ENCODE data around the gene CRYBA2. TPM values are rescaled to one million over a fixed set of nuclear protein-coding genes. Genes with fewer than 3 reads are reported as not detected.
A peak's percentile ranks its signal among the peaks of the same experiment; 100 is the strongest.

Gene CRYBA2
- total RNA-seq, 1 experiment from 2014 or later = 13.5 TPM

DNA sequence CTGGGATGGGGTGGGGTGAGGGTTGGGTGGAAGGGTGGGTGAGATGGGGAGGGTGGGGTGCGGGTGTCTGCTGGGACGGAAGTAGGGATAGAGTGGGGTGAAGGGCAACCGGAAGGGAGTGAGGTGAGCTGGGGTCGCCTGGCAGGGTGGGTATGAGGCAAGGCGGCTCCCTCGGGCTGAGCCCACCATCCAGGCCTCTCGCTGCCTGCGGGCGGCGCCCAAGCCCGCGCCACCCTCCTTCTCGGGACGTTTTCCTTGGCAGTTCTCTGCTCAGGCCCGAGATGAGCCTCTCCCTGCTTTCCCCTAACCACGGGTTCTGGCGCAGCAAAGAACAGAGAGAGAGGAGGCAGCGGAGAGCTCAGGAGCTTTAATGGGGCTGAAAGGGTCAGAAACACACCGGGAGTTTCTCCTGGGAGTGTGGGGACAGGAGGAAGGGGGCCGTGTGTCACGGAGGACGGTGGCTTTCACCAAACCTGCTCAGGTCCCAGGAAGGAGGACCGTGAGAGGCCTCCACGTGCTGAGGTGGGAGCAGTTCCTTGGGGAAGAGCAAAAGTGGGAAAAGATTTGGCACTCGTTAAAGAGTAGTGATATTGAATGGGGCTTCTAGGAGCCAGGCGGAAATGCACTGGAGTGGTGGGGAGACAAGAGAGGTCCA lies 12.4 kb downstream of the CRYBA2 start:
- H3K4me3 ChIP-seq (ENCODE audit: low read length) = no peak overlapping the region; the same call in 1 of the 2 replicates
- ChIA-PET POLR2A (ENCODE audit: unreplicated experiment) (no interaction called here), CTCF (interaction anchor here (0.6 to 1.3 kb wide), 9 partner anchors 14 to 321 kb away, joined by 3 to 19 read pairs (median 5); partner anchors contain the start of genes BCS1L and ZNF142)
- H3K27me3 ChIP-seq (ENCODE audit: low read length) = peaks cover 34% of the 10 kb centered on the region
- no peak for DNase-seq
- ATAC-seq = peak; percentile 29
- no peak overlapping the region for H3K9ac ChIP-seq (ENCODE audit: low read length)
- no peaks in the 10 kb centered on the region for H4K20me1 ChIP-seq (ENCODE audit: low read length)
- intact Hi-C loops (cut with micrococcal nuclease) = loop anchor here (5.0 kb wide), 1 partner anchor 104 kb away; no protein-coding TSS in a partner anchor
- no peak overlapping the region for H2AFZ ChIP-seq (ENCODE audit: low read length)
- no peak overlapping the region for H3K27ac ChIP-seq (ENCODE audit: low read length)
- H3K4me1 ChIP-seq (ENCODE audit: insufficient read depth, low read length) = no peaks in the 10 kb centered on the region
- no peaks in the 10 kb centered on the region for H3K9me2 ChIP-seq (replicated peaks; ENCODE audit: low read length)
- H3K36me3 ChIP-seq (ENCODE audit: low read depth, low read length) = no peaks in the 10 kb centered on the region
- H3K4me2 ChIP-seq (ENCODE audit: low read length) = peak overlapping the region; percentile 38
- no peaks in the 10 kb centered on the region for H3K79me2 ChIP-seq (ENCODE audit: low read length)
- no peaks in the 10 kb centered on the region for H3F3A ChIP-seq (ENCODE audit: low read length, unreplicated experiment)
- no peaks in the 10 kb centered on the region for H3K9me3 ChIP-seq (ENCODE audit: low read length)
- no TSS peak for BruUV-seq (replicated peaks)
- TF ChIP-seq EZH2 (IDR thresholded peaks at IDR 0.05; ENCODE audit: low read length, unreplicated experiment) (no peak), EZH2phosphoT487 (IDR thresholded peaks at IDR 0.05; ENCODE audit: borderline replicate concordance, low read length) (no peak)

- peak overlapping the region; percentile 99 for H2AFZ ChIP-seq (ENCODE audit: low read length)
- H3K79me2 ChIP-seq (ENCODE audit: low read length) = no peaks in the 10 kb centered on the region
- no peak for TF ChIP-seq EZH2phosphoT487 (IDR thresholded peaks at IDR 0.05; ENCODE audit: borderline replicate concordance, low read length)
- TF ChIP-seq, protein P1, sequence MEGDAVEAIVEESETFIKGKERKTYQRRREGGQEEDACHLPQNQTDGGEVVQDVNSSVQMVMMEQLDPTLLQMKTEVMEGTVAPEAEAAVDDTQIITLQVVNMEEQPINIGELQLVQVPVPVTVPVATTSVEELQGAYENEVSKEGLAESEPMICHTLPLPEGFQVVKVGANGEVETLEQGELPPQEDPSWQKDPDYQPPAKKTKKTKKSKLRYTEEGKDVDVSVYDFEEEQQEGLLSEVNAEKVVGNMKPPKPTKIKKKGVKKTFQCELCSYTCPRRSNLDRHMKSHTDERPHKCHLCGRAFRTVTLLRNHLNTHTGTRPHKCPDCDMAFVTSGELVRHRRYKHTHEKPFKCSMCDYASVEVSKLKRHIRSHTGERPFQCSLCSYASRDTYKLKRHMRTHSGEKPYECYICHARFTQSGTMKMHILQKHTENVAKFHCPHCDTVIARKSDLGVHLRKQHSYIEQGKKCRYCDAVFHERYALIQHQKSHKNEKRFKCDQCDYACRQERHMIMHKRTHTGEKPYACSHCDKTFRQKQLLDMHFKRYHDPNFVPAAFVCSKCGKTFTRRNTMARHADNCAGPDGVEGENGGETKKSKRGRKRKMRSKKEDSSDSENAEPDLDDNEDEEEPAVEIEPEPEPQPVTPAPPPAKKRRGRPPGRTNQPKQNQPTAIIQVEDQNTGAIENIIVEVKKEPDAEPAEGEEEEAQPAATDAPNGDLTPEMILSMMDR (conservative IDR thresholded peaks at IDR 0.05; ENCODE audit: low read depth, low read length) = peak; percentile 98
- H3K4me2 ChIP-seq (ENCODE audit: low read length) = peak overlapping the region; percentile 98
- H3K4me1 ChIP-seq (ENCODE audit: insufficient read depth, low read length) = no peaks in the 10 kb centered on the region
- no peaks in the 10 kb centered on the region for H3K36me3 ChIP-seq (ENCODE audit: low read depth, low read length)
- H3K27ac ChIP-seq (ENCODE audit: low read length) = no peak overlapping the region
- no peaks in the 10 kb centered on the region for H3F3A ChIP-seq (ENCODE audit: low read length, unreplicated experiment)
- ChIA-PET CTCF (interaction anchor here (0.6 to 1.3 kb wide), 14 partner anchors 15 to 321 kb away, joined by 3 to 19 read pairs (median 4); partner anchors contain the start of genes BCS1L and ZNF142), POLR2A (ENCODE audit: unreplicated experiment) (no interaction called here)
- peak overlapping the region; percentile 77 for H3K4me3 ChIP-seq (ENCODE audit: low read length)
- H3K9me2 ChIP-seq (replicated peaks; ENCODE audit: low read length) = no peaks in the 10 kb centered on the region
- peaks cover 26% of the 10 kb centered on the region for H3K27me3 ChIP-seq (ENCODE audit: low read length)
- H3K9me3 ChIP-seq (ENCODE audit: low read length) = no peaks in the 10 kb centered on the region
- BruUV-seq (replicated peaks) = no TSS peak
- H3K9ac ChIP-seq (ENCODE audit: low read length) = no peak overlapping the region
- DNase-seq (peak; percentile 89), ATAC-seq (peak; percentile 93)
- no peaks in the 10 kb centered on the region for H4K20me1 ChIP-seq (ENCODE audit: low read length)
- intact Hi-C loops (cut with micrococcal nuclease) = loop anchor here (5.0 kb wide), 1 partner anchor 103 kb away; no protein-coding TSS in a partner anchor
These were observed 13.1 kb downstream of the CRYBA2 start for GRCh38 chr2:218979846-218980734.

DNA sequence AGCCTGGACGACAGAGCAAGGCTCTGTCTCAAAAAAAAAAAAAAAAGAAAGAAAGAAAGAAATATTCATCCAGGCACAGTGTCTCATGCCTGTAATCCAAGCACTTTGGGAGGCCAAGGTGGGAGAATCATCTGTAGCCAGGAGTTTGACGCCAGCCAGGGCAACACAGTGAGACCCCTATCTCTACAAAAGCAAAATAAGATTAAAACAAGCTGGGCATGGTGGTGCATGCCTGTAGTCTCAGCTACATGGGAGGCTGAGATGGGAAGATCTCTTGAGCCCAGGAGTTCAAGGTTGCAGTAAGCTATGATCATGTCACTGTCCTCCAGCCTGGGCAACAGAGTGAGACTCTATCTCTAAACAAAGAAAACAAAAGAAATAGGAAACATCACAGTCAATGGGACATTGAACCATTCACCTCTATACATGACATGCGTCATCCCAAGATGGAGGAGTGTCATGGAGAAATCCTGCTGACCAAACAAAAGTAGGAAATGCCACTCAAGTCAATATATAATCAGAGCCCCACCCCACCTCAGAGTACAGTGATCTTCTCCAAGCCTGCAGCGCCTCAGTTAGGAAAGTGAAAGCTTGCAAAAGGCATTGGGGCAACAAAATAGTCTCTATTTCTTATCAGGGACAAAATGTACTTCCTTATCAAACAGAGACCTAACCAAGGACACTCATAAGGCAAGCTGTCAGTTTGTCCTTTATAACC lies 18.0 kb downstream of the CRYBA2 start:
- Histone ChIP-seq H3K9me2 (replicated peaks; ENCODE audit: low read length) (no peaks in the 10 kb centered on the region), H3F3A (ENCODE audit: low read length, unreplicated experiment) (no peaks in the 10 kb centered on the region), H3K9ac (ENCODE audit: low read length) (no peak overlapping the region), H3K36me3 (ENCODE audit: low read depth, low read length) (no peaks in the 10 kb centered on the region), H2AFZ (ENCODE audit: low read length) (no peak overlapping the region), H4K20me1 (ENCODE audit: low read length) (no peaks in the 10 kb centered on the region), H3K4me3 (ENCODE audit: low read length) (no peak overlapping the region), H3K27ac (ENCODE audit: low read length) (no peak overlapping the region), H3K9me3 (ENCODE audit: low read length) (no peaks in the 10 kb centered on the region), H3K27me3 (ENCODE audit: low read length) (peaks cover 13% of the 10 kb centered on the region), H3K4me2 (ENCODE audit: low read length) (no peak overlapping the region), H3K4me1 (ENCODE audit: insufficient read depth, low read length) (no peaks in the 10 kb centered on the region), H3K79me2 (ENCODE audit: low read length) (no peaks in the 10 kb centered on the region)
- POLR2A ChIA-PET (ENCODE audit: unreplicated experiment) = no interaction called here
- no TSS peak for BruUV-seq (replicated peaks)
- intact Hi-C loops (cut with micrococcal nuclease) = no loop called here
- ATAC-seq (no peak), DNase-seq (no peak)
- CTCF ChIA-PET = no interaction called here
- TF ChIP-seq EZH2phosphoT487 (IDR thresholded peaks at IDR 0.05; ENCODE audit: borderline replicate concordance, low read length) = no peak
- TF ChIP-seq, protein P1 (conservative IDR thresholded peaks at IDR 0.05; ENCODE audit: low read depth, low read length) = peak; percentile 12; the same call in 1 of the 2 replicates

Data from PC-3 (cell line).